Measurements from ENCODE around the gene SP3.

Gene SP3
- total RNA-seq = 229 to 401 (median 246) reads per million in 4 donors

- peak; percentile 91 to 97 (median 94) for DNase-seq
Observed at GRCh38 chr2:173965372-173966025, at the start of gene SP3. Gene SP3 (minus strand): TSS chr2:173965373. CDS start chr2:173965171, 202 bp downstream.

- no peak for DNase-seq
Observed at GRCh38 chr2:174014699-174015070, 49.5 kb upstream of the SP3 start.

- DNase-seq = no peak
Observed at GRCh38 chr2:174014011-174014698, 49.0 kb upstream of the SP3 start.

GRCh38 chr2:174013315-174013751 is 48.2 kb upstream of the SP3 start:
- DNase-seq = no peak

- DNase-seq = peak in 3 of 5 donors; percentile 11 to 29 (median 11)
Observed at GRCh38 chr2:174012347-174013314, 47.5 kb upstream of the SP3 start.

GRCh38 chr2:174011796-174012195 is 46.6 kb upstream of the SP3 start:
- DNase-seq = no peak

- DNase-seq = no peak
Observed at GRCh38 chr2:174011173-174011572, 46.0 kb upstream of the SP3 start.

GRCh38 chr2:174009488-174010223 is 44.5 kb upstream of the SP3 start:
- DNase-seq = no peak

GRCh38 chr2:174008720-174009119 is 43.5 kb upstream of the SP3 start:
- no peak for DNase-seq

- no peak for DNase-seq
Observed at GRCh38 chr2:174007010-174007409, 41.8 kb upstream of the SP3 start.

- no peak for DNase-seq
Observed at GRCh38 chr2:174005801-174006419, 40.7 kb upstream of the SP3 start.

- peak in 1 of 5 donors; percentile 10 for DNase-seq
Observed at GRCh38 chr2:174004905-174005605, 39.9 kb upstream of the SP3 start.

GRCh38 chr2:174003720-174004695 is 38.8 kb upstream of the SP3 start:
- no peak for DNase-seq

GRCh38 chr2:174002679-174003078 is 37.5 kb upstream of the SP3 start:
- no peak for DNase-seq

- DNase-seq = no peak
Observed at GRCh38 chr2:174001107-174001506, 35.9 kb upstream of the SP3 start.

- DNase-seq = no peak
Observed at GRCh38 chr2:173999724-174000123, 34.6 kb upstream of the SP3 start.

- DNase-seq = no peak
Observed at GRCh38 chr2:173999272-173999671, 34.1 kb upstream of the SP3 start.

GRCh38 chr2:173998386-173998785 is 33.2 kb upstream of the SP3 start:
- no peak for DNase-seq

- DNase-seq = no peak
Observed at GRCh38 chr2:173997753-173998152, 32.6 kb upstream of the SP3 start.

GRCh38 chr2:173997269-173997668 is 32.1 kb upstream of the SP3 start:
- DNase-seq = no peak

All from T-helper 1 cell (primary cell).